ENCODE data around the gene CHN2. TPM values are rescaled to one million over a fixed set of nuclear protein-coding genes. Genes with fewer than 3 reads are reported as not detected.
A peak's percentile ranks its signal among the peaks of the same experiment; 100 is the strongest.

Gene CHN2
- total and polyA plus RNA-seq, 3 experiments from 2014 or later = 4.1 to 30.4 (median 5.3) TPM

DNA sequence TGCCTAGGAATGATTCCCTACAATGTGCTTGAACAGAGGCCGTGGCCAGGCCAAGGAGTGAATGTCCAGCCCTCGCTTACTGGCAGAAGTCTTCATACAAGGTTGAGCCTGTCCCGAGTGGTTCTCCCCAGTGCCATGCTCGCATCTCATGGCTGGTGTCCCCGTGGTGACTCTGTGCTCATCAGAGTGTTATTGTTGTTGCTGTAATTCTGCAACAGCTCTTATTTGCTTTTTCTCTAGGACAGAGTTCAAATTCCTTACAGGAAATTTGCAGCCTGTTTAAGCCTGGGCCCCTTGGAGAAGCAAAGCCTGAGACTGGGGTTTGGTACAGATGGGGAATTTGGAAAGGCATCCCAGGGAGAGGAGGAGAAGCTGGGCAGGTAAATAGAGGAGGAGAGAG is 211.3 kb downstream of the CHN2 start:
- Mint-ChIP-seq H3K4me3 (no peak overlapping the region), H3K4me1 (no peaks in the 10 kb centered on the region)
- CTCF ChIA-PET = interaction anchor here (2.7 to 8.1 kb wide), 3 partner anchors 217 to 482 kb away, joined by 7 to 147 read pairs (median 106); no protein-coding TSS in a partner anchor

DNA sequence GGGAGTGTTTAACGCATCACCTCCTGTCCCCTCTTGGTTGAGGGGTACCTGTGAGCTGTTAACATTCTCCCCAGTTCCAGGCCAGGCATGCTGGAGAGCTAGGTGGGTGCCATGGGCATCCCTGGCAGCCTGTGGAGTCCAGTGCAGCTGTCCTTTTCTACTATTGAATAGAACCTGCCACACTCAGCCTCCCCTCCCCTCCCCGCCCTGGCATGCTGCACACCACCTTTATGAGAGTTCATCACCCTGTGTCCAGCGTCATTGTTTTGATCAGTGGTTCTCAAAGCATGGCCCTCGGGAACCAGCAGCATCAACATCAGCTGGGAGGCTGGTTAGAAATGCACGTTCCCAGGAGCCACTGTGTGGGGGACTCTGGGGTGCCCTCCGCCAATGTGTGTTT is 211.8 kb downstream of the CHN2 start:
- Mint-ChIP-seq H3K4me1 (no peaks in the 10 kb centered on the region), H3K36me3 (peaks cover 1 to 24% (median 3%) of the 10 kb centered on the region in 3 donors), H3K27me3 (peaks cover 0 to 3% of the 10 kb centered on the region in 2 donors), H3K4me3 (no peak overlapping the region), H3K9me3 (no peaks in the 10 kb centered on the region), H3K27ac (no peak overlapping the region)
- H3K27ac ChIP-seq (ENCODE audit: low read depth, low read length) = no peak overlapping the region
- no peaks in the 10 kb centered on the region for H3K9me3 ChIP-seq (ENCODE audit: low read length)
- H3K4me1 ChIP-seq (ENCODE audit: insufficient read depth, low read length) = no peaks in the 10 kb centered on the region
- ChIA-PET POLR2A (interaction anchor here (0.5 kb wide), 1 partner anchor 1581 kb away, joined by 3 read pairs; no protein-coding TSS in a partner anchor), CTCF (interaction anchor here (1.6 to 8.1 kb wide), 4 partner anchors 9 to 482 kb away, joined by 7 to 147 read pairs (median 56); no protein-coding TSS in a partner anchor)
- no peaks in the 10 kb centered on the region for H3K27me3 ChIP-seq (ENCODE audit: insufficient read depth, low read length, poor library complexity, severe bottlenecking)
- H3K4me3 ChIP-seq (ENCODE audit: low read length) = no peak overlapping the region
- no peaks in the 10 kb centered on the region for H3K36me3 ChIP-seq (ENCODE audit: insufficient read depth, low read length)
- DNase-seq = no peak

More for the DNA sequence above, 211.3 kb downstream of the CHN2 start:
- Histone ChIP-seq H3K27me3 (ENCODE audit: insufficient read depth, low read length, poor library complexity, severe bottlenecking) (no peaks in the 10 kb centered on the region), H3K4me3 (ENCODE audit: low read length) (no peak overlapping the region), H3K27ac (ENCODE audit: low read depth, low read length) (no peak overlapping the region), H3K4me1 (ENCODE audit: insufficient read depth, low read length) (no peaks in the 10 kb centered on the region), H3K36me3 (ENCODE audit: insufficient read depth, low read length) (no peaks in the 10 kb centered on the region), H3K9me3 (ENCODE audit: low read length) (no peaks in the 10 kb centered on the region)
- Mint-ChIP-seq H3K9me3 (no peaks in the 10 kb centered on the region), H3K27me3 (peaks cover 0 to 3% of the 10 kb centered on the region in 2 donors), H3K27ac (peak overlapping the region in 2 of 8 donors; percentile 30 to 65), H3K36me3 (peaks cover under 1 to 27% (median 1%) of the 10 kb centered on the region in 3 donors)
- POLR2A ChIA-PET = interaction anchor here (0.5 kb wide), 1 partner anchor 1581 kb away, joined by 3 read pairs; no protein-coding TSS in a partner anchor
- DNase-seq = no peak

DNA sequence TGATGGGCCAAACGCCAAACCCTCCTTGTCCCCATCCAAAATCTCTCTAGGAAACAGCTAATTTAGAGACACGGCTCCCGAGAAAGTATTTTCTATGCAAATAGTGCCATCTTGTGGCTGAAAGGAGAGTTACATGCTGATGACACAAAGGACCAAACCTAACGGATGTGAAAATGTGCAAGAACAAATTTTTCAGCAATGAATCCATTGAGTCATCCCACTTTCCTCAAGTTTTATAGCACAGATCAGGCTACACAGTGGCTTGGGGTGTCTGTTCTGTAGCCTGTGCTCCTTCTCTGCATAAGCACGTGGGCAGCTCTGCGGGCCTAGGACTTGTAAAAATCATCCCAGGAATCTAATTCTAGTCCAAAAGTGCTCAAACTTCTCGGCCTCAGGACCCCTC is 214.3 kb downstream of the CHN2 start:
- Mint-ChIP-seq H3K4me1 (peaks cover 0 to 3% (median 3%) of the 10 kb centered on the region in 3 donors), H3K36me3 (peaks cover 2 to 24% (median 3%) of the 10 kb centered on the region in 3 donors), H3K27ac (no peak overlapping the region), H3K4me3 (no peak overlapping the region), H3K9me3 (no peaks in the 10 kb centered on the region), H3K27me3 (peaks cover 0 to 3% of the 10 kb centered on the region in 2 donors)
- CTCF ChIA-PET = interaction anchor here (0.7 to 8.1 kb wide), 19 partner anchors 9 to 499 kb away, joined by 3 to 147 read pairs (median 5); partner anchors contain the start of gene CHN2
- H3K27me3 ChIP-seq (ENCODE audit: insufficient read depth, low read length, poor library complexity, severe bottlenecking) = no peaks in the 10 kb centered on the region
- POLR2A ChIA-PET = no interaction called here
- H3K4me3 ChIP-seq (ENCODE audit: low read length) = no peak overlapping the region
- DNase-seq = peak; percentile 25 to 59 (median 48)
- no peak overlapping the region for H3K27ac ChIP-seq (ENCODE audit: low read depth, low read length)
- H3K36me3 ChIP-seq (ENCODE audit: insufficient read depth, low read length) = no peaks in the 10 kb centered on the region
- H3K9me3 ChIP-seq (ENCODE audit: low read length) = no peaks in the 10 kb centered on the region
- no peaks in the 10 kb centered on the region for H3K4me1 ChIP-seq (ENCODE audit: insufficient read depth, low read length)

DNA sequence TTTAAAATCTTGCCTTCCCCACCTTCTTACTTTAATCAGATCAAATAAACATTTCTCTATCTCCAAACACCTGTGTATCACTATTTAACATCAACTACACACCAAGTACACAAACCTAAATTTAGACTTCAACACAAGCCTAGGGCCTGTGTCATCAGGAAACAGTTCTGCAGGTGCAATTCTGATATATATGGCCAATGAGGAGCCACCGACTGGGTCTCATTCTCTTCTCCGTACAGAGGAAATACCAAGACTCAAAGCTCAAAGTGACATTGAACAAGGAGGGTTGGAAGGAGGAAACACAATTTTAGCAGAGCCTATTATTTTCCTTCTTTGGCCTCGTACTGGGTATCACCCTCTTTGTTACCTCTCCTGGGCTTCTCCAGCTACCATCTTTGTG is 216.4 kb downstream of the CHN2 start:
- Mint-ChIP-seq H3K27me3 (no peaks in the 10 kb centered on the region), H3K4me3 (no peak overlapping the region), H3K4me1 (peaks cover 0 to 11% (median 6%) of the 10 kb centered on the region in 3 donors)

DNA sequence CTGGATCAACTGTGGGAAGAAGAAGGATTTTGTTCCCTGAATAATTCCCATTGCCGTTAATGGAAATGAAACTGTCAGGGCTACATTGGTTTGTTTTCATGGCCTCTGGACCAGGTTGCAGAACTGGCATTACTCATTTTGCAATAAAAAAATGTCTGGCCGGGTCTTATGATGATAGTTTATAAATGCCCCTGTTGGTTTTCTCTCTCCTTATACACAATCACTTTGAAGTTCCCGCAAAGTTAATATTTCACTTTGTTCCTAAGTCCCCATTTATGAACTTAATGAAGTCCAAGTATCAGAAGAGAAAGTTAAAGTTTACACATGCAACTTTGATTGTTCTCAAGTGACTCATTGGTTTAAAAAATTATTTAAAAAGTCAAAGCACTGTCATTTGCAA is 218.3 kb downstream of the CHN2 start:
- H3K36me3 ChIP-seq (ENCODE audit: insufficient read depth, low read length) = no peaks in the 10 kb centered on the region
- no peak overlapping the region for H3K4me3 ChIP-seq (ENCODE audit: low read length)
- no peaks in the 10 kb centered on the region for H3K27me3 ChIP-seq (ENCODE audit: insufficient read depth, low read length, poor library complexity, severe bottlenecking)
- H3K4me3 Mint-ChIP-seq = no peak overlapping the region
- no peak for DNase-seq
- H3K4me1 Mint-ChIP-seq = peaks cover 0 to 11% (median 6%) of the 10 kb centered on the region in 3 donors
- H3K9me3 ChIP-seq (ENCODE audit: low read length) = no peaks in the 10 kb centered on the region
- no peaks in the 10 kb centered on the region for H3K27me3 Mint-ChIP-seq
- H3K27ac ChIP-seq (ENCODE audit: low read depth, low read length) = no peak overlapping the region
- peak overlapping the region in 1 of 8 donors; percentile 22 for H3K27ac Mint-ChIP-seq
- H3K36me3 Mint-ChIP-seq = peaks cover 2 to 26% (median 3%) of the 10 kb centered on the region in 3 donors
- ChIA-PET POLR2A (no interaction called here), CTCF (interaction anchor here (8.1 kb wide), 1 partner anchor 224 kb away, joined by 147 read pairs; no protein-coding TSS in a partner anchor)
- no peaks in the 10 kb centered on the region for H3K9me3 Mint-ChIP-seq
- no peaks in the 10 kb centered on the region for H3K4me1 ChIP-seq (ENCODE audit: insufficient read depth, low read length)

More for the DNA sequence above, 216.4 kb downstream of the CHN2 start:
- Mint-ChIP-seq H3K27ac (peak overlapping the region in 1 of 8 donors; percentile 17), H3K36me3 (peaks cover 2 to 27% (median 3%) of the 10 kb centered on the region in 3 donors), H3K9me3 (no peaks in the 10 kb centered on the region)
- ChIA-PET CTCF (interaction anchor here (1.2 to 8.1 kb wide), 3 partner anchors 222 to 490 kb away, joined by 3 to 147 read pairs (median 6); no protein-coding TSS in a partner anchor), POLR2A (no interaction called here)
- no peaks in the 10 kb centered on the region for H3K36me3 ChIP-seq (ENCODE audit: insufficient read depth, low read length)
- no peak for DNase-seq
- H3K4me3 ChIP-seq (ENCODE audit: low read length) = no peak overlapping the region
- H3K27me3 ChIP-seq (ENCODE audit: insufficient read depth, low read length, poor library complexity, severe bottlenecking) = no peaks in the 10 kb centered on the region
- no peak overlapping the region for H3K27ac ChIP-seq (ENCODE audit: low read depth, low read length)
- no peaks in the 10 kb centered on the region for H3K4me1 ChIP-seq (ENCODE audit: insufficient read depth, low read length)
- H3K9me3 ChIP-seq (ENCODE audit: low read length) = no peaks in the 10 kb centered on the region

DNA sequence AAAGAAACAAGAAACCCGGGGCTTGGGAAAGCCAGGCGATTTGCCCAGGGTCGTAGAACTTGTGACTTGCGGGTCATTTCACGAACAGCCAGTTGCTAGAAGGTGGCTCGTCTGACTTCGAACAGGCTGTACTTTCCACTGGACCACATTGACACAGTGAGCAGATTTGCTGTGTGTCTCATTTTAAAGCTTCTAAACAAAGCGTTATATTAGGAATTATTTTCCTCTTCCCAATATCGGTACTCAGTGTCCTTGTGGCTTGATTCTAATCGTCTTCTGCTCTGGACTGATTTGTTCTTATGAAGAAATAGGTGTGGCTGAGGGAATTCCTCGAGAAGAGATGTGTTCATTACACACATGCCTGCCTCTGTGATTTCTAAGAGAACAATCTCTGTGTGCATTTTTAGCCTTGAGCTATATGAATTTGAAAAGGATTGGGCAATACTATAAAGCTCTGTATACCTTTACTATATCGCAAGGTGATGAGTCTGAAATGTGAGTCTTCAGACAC is 219.1 kb downstream of the CHN2 start:
- Histone ChIP-seq H3K4me3 (ENCODE audit: low read length) (no peak overlapping the region), H3K9me3 (ENCODE audit: low read length) (no peaks in the 10 kb centered on the region), H3K27me3 (ENCODE audit: insufficient read depth, low read length, poor library complexity, severe bottlenecking) (no peaks in the 10 kb centered on the region), H3K27ac (ENCODE audit: low read depth, low read length) (no peak overlapping the region), H3K36me3 (ENCODE audit: insufficient read depth, low read length) (no peaks in the 10 kb centered on the region), H3K4me1 (ENCODE audit: insufficient read depth, low read length) (no peaks in the 10 kb centered on the region)
- H3K4me3 Mint-ChIP-seq = no peak overlapping the region
- peaks cover 0 to 11% (median 6%) of the 10 kb centered on the region in 3 donors for H3K4me1 Mint-ChIP-seq
- DNase-seq = no peak
- no peaks in the 10 kb centered on the region for H3K27me3 Mint-ChIP-seq
- H3K9me3 Mint-ChIP-seq = no peaks in the 10 kb centered on the region
- CTCF ChIA-PET = interaction anchor here (2.5 to 3.2 kb wide), 2 partner anchors 224 to 492 kb away, joined by 11 to 14 read pairs; no protein-coding TSS in a partner anchor
- POLR2A ChIA-PET = no interaction called here
- peak overlapping the region in 1 of 8 donors; percentile 24 for H3K27ac Mint-ChIP-seq
- H3K36me3 Mint-ChIP-seq = peaks cover 2 to 26% (median 3%) of the 10 kb centered on the region in 3 donors

DNA sequence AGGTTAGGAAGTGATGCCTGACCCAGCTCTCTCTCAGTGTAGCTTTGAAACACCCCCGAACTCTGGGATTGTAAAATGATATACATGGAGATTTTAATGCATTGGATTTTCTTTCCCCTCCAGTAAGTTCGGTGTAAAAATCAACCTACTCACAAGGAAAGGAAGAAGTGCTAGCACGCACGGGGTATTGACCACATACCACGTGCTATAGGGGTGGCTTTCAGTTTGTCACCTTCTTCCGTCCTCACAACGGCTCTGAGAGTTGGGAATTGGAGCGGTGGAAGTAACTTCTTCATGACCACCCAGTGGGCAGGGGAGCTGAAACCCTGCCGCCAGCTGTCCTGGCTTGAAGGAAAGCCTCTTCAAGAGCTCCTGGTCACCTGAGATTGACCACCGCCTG is 219.6 kb downstream of the CHN2 start:
- H3K9me3 Mint-ChIP-seq = no peaks in the 10 kb centered on the region
- Histone ChIP-seq H3K36me3 (ENCODE audit: insufficient read depth, low read length) (no peaks in the 10 kb centered on the region), H3K4me3 (ENCODE audit: low read length) (no peak overlapping the region), H3K9me3 (ENCODE audit: low read length) (no peaks in the 10 kb centered on the region), H3K27ac (ENCODE audit: low read depth, low read length) (no peak overlapping the region), H3K27me3 (ENCODE audit: insufficient read depth, low read length, poor library complexity, severe bottlenecking) (no peaks in the 10 kb centered on the region), H3K4me1 (ENCODE audit: insufficient read depth, low read length) (no peaks in the 10 kb centered on the region)
- no peak overlapping the region for H3K27ac Mint-ChIP-seq
- DNase-seq = no peak
- H3K27me3 Mint-ChIP-seq = no peaks in the 10 kb centered on the region
- H3K4me1 Mint-ChIP-seq = peaks cover 0 to 11% (median 6%) of the 10 kb centered on the region in 3 donors
- peaks cover 2 to 26% (median 3%) of the 10 kb centered on the region in 3 donors for H3K36me3 Mint-ChIP-seq
- POLR2A ChIA-PET = no interaction called here
- CTCF ChIA-PET = interaction anchor here (2.5 to 3.2 kb wide), 2 partner anchors 224 to 492 kb away, joined by 11 to 14 read pairs; no protein-coding TSS in a partner anchor
- no peak overlapping the region for H3K4me3 Mint-ChIP-seq

DNA sequence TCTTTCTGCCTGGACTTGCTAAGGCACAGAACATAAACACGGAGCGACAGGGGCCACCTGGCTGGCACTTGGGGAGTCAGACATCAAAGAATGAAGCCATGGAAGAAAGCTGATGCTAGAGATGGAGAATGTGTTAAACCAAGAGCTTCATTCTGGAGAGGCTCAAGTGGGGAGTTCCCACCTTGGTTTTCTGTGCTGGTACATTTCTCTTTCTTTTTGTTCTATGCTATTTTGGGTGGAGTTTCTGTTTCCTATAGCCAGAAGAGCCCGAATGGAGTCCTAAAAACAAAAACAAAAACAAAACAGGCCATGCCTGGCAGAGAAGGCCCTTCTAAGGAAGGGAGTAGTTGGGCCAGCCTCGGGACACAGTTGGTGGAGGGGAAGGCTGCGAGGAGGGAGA is 220.6 kb downstream of the CHN2 start:
- Histone ChIP-seq H3K27ac (ENCODE audit: low read depth, low read length) (no peak overlapping the region), H3K4me1 (ENCODE audit: insufficient read depth, low read length) (no peaks in the 10 kb centered on the region), H3K36me3 (ENCODE audit: insufficient read depth, low read length) (no peaks in the 10 kb centered on the region), H3K4me3 (ENCODE audit: low read length) (no peak overlapping the region), H3K27me3 (ENCODE audit: insufficient read depth, low read length, poor library complexity, severe bottlenecking) (no peaks in the 10 kb centered on the region), H3K9me3 (ENCODE audit: low read length) (no peaks in the 10 kb centered on the region)
- no peak overlapping the region for H3K4me3 Mint-ChIP-seq
- H3K36me3 Mint-ChIP-seq = peaks cover 2 to 26% (median 3%) of the 10 kb centered on the region in 3 donors
- no peak overlapping the region for H3K27ac Mint-ChIP-seq
- DNase-seq = no peak
- ChIA-PET CTCF (interaction anchor here (2.5 to 3.2 kb wide), 2 partner anchors 225 to 493 kb away, joined by 11 to 14 read pairs; no protein-coding TSS in a partner anchor), POLR2A (no interaction called here)
- no peaks in the 10 kb centered on the region for H3K9me3 Mint-ChIP-seq
- H3K27me3 Mint-ChIP-seq = no peaks in the 10 kb centered on the region
- H3K4me1 Mint-ChIP-seq = peaks cover 0 to 11% (median 6%) of the 10 kb centered on the region in 3 donors

Measured in CD8-positive, alpha-beta memory T cell (primary cell).